ENCODE data around the gene BANP. TPM values are rescaled to one million over a fixed set of nuclear protein-coding genes. Genes with fewer than 3 reads are reported as not detected.
A peak's percentile ranks its signal among the peaks of the same experiment; 100 is the strongest.
"Not testable (repeated sequence)": the region's sequence is repeated elsewhere in the genome, so short reads cannot be mapped to it uniquely, and the experiment has no call there.

BANP gene
- total and polyA plus RNA-seq, 11 donors = 7.2 to 20.7 (median 13.3) TPM

DNA sequence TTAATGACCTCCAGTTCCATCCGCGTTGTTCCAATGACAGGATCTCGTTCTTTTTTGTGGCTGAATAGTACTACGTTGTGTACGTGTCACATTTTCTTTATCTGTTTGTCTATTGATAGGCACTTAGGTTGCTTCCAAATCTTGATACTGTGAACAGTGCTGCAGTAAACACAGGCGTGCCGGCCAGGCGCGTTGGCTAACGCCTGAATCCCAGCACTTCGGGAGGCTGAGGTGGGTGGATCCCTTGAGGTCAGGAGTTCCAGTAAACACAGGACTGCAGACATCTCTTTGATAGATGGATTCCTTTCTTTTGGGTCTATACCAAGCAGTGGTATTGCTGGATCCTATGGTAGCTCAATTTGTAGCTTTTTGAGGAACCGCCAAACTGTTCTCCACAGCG lies 160.7 kb downstream of the BANP start:
- H3K9me3 ChIP-seq; DNase-seq; H3K4me1 ChIP-seq; H3K4me3 ChIP-seq; H3K27me3 ChIP-seq; H3K36me3 ChIP-seq; ATAC-seq; intact Hi-C loops (cut with DNase I); H3K27ac ChIP-seq: not testable (repeated sequence)
- WGBS, 4 donors = 80 to 87% (median 84%) methylated on average over 13 of the region's 13 CpGs

GRCh38 chr16:88113545-88114045 lies 162.4 kb downstream of the BANP start:
- Histone ChIP-seq H3K36me3 (no peaks in the 10 kb centered on the region), H3K27ac (no peak overlapping the region), H3K9me3 (no peaks in the 10 kb centered on the region), H3K27me3 (no peaks in the 10 kb centered on the region), H3K4me1 (peaks cover 0 to 3% (median 0%) of the 10 kb centered on the region in 12 donors), H3K4me3 (no peak overlapping the region)
- WGBS, 4 donors = 76 to 95% (median 83%) methylated on average over 6 to 20 of the region's 20 CpGs
- intact Hi-C loops (cut with DNase I) = no loop called here
- DNase-seq (no peak), ATAC-seq (no peak)
- TF ChIP-seq, protein P1, sequence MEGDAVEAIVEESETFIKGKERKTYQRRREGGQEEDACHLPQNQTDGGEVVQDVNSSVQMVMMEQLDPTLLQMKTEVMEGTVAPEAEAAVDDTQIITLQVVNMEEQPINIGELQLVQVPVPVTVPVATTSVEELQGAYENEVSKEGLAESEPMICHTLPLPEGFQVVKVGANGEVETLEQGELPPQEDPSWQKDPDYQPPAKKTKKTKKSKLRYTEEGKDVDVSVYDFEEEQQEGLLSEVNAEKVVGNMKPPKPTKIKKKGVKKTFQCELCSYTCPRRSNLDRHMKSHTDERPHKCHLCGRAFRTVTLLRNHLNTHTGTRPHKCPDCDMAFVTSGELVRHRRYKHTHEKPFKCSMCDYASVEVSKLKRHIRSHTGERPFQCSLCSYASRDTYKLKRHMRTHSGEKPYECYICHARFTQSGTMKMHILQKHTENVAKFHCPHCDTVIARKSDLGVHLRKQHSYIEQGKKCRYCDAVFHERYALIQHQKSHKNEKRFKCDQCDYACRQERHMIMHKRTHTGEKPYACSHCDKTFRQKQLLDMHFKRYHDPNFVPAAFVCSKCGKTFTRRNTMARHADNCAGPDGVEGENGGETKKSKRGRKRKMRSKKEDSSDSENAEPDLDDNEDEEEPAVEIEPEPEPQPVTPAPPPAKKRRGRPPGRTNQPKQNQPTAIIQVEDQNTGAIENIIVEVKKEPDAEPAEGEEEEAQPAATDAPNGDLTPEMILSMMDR (IDR thresholded peaks at IDR 0.05) = no peak

DNA sequence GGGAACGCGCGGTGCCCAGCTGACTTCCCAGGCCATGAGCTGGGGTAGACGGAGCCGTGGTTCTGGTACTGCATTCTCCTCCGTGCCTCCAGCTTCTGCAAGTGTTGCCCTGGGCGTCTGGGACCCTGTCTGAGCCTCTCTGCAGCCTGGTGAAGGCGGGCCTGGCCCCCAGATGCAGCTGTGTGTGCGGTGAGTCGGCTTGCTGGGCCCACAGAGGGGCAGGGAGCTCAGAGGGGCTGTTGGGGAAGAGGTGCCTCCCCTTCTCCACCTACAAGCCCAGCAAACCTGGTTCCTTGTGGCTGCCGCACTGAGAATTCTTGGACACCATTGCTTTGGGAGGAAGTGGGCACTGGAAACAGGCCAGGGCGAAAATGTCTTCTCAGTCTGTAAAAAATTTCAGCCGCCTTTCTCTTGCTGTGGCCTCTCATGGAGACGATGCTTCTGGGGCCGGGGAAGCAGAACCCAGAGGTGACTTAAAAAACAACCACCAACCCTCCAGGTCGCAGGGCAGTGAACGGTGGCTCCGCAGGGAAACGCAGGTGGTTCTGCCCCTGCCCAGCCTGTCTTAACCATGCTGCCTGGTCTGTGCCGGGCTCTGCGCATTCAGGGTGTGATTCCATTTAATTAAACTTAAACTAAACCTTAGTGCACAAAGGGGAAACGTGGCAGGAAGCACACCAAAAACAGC lies 163.5 kb downstream of the BANP start:
- H3K27me3 ChIP-seq; H3K9me3 ChIP-seq; H3K36me3 ChIP-seq; intact Hi-C loops (cut with DNase I); H3K4me3 ChIP-seq; H3K27ac ChIP-seq; ATAC-seq: not testable (repeated sequence)
- H3K4me1 ChIP-seq = peaks cover 0 to 12% (median 0%) of the 10 kb centered on the region in 12 donors
- WGBS, 4 donors = 68 to 74% (median 74%) methylated on average over 18 to 22 of the region's 22 CpGs
- DNase-seq = peak in 1 of 5 donors; percentile 22

GRCh38 chr16:88116121-88116520 lies 164.9 kb downstream of the BANP start:
- intact Hi-C loops (cut with DNase I) = no loop called here
- H3K27me3 ChIP-seq = no peaks in the 10 kb centered on the region
- WGBS, 4 donors = 84 to 88% (median 85%) methylated on average over 13 of the region's 13 CpGs

GRCh38 chr16:88117476-88117868 lies 166.2 kb downstream of the BANP start:
- H3K27me3 ChIP-seq = no peaks in the 10 kb centered on the region
- H3K27ac ChIP-seq = no peak overlapping the region
- TF ChIP-seq, protein P1 (IDR thresholded peaks at IDR 0.05) = no peak
- TF ChIP-seq POLR2A (IDR thresholded peaks at IDR 0.05) = no peak
- no peaks in the 10 kb centered on the region for H3K9me3 ChIP-seq
- H3K4me1 ChIP-seq = peaks cover 0 to 12% (median 0%) of the 10 kb centered on the region in 12 donors
- intact Hi-C loops (cut with DNase I) = no loop called here
- peak in 1 of 5 donors; percentile 27 for DNase-seq
- no peak for ATAC-seq
- H3K36me3 ChIP-seq = no peaks in the 10 kb centered on the region
- WGBS, 4 donors = 91 to 95% (median 94%) methylated on average over 20 of the region's 20 CpGs
- no peak overlapping the region for H3K4me3 ChIP-seq

More at GRCh38 chr16:88116121-88116520, 164.9 kb downstream of the BANP start:
- no peaks in the 10 kb centered on the region for H3K9me3 ChIP-seq
- peak in 1 of 5 donors; percentile 55 for DNase-seq
- no peak for ATAC-seq
- no peak overlapping the region for H3K27ac ChIP-seq
- H3K36me3 ChIP-seq = no peaks in the 10 kb centered on the region
- peaks cover 0 to 12% (median 0%) of the 10 kb centered on the region in 12 donors for H3K4me1 ChIP-seq
- H3K4me3 ChIP-seq = no peak overlapping the region
- no peak for TF ChIP-seq POLR2A (IDR thresholded peaks at IDR 0.05)
- TF ChIP-seq, protein P1 (IDR thresholded peaks at IDR 0.05) = no peak

Measured in heart left ventricle (tissue), 16 donors.